Measurements from ENCODE around the gene ARHGEF10L. TPM values are rescaled to one million over a fixed set of nuclear protein-coding genes. Genes with fewer than 3 reads are reported as not detected.

ARHGEF10L gene
- polyA plus RNA-seq, 1 donor (not counting 4 experiments of a cell fraction or from before 2014, with no cell fraction given), result 2.4 TPM

- no peaks in the 10 kb centered on the region for H3K79me2 ChIP-seq (ENCODE audit: control insufficient read depth, insufficient read depth, low read length)
- H3K9ac ChIP-seq (ENCODE audit: control insufficient read depth, extremely low read depth, insufficient read depth, low read length), result no peak overlapping the region
- H3K9me3 ChIP-seq (ENCODE audit: control insufficient read depth, low read depth, low read length), result no peaks in the 10 kb centered on the region
- no peak for FAIRE-seq
- H3K4me1 ChIP-seq (ENCODE audit: control insufficient read depth, extremely low read depth, insufficient read depth, low read length), result no peaks in the 10 kb centered on the region
- no peak overlapping the region for H3K4me2 ChIP-seq (ENCODE audit: control insufficient read depth, extremely low read depth, insufficient read depth, low read depth, low read length)
- H3K27ac ChIP-seq (ENCODE audit: control insufficient read depth, insufficient read depth, low read length), result no peak overlapping the region
- TF ChIP-seq, protein P1, sequence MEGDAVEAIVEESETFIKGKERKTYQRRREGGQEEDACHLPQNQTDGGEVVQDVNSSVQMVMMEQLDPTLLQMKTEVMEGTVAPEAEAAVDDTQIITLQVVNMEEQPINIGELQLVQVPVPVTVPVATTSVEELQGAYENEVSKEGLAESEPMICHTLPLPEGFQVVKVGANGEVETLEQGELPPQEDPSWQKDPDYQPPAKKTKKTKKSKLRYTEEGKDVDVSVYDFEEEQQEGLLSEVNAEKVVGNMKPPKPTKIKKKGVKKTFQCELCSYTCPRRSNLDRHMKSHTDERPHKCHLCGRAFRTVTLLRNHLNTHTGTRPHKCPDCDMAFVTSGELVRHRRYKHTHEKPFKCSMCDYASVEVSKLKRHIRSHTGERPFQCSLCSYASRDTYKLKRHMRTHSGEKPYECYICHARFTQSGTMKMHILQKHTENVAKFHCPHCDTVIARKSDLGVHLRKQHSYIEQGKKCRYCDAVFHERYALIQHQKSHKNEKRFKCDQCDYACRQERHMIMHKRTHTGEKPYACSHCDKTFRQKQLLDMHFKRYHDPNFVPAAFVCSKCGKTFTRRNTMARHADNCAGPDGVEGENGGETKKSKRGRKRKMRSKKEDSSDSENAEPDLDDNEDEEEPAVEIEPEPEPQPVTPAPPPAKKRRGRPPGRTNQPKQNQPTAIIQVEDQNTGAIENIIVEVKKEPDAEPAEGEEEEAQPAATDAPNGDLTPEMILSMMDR (optimal IDR thresholded peaks at IDR 0.05 in 1 of 3, IDR thresholded peaks at IDR 0.05 in 1 of 3, conservative IDR thresholded peaks at IDR 0.05 in 1 of 3; ENCODE audit: extremely low read depth in 1 of 3, insufficient read depth in 2 of 3, low read length in 3 of 3), result no peak
- TF ChIP-seq EZH2 (IDR thresholded peaks at IDR 0.05; ENCODE audit: low read length), result no peak
- no peak overlapping the region for H3K4me3 ChIP-seq (ENCODE audit: control insufficient read depth in 2 of 3, extremely low read depth in 1 of 3, insufficient read depth in 2 of 3, low read depth in 1 of 3, low read length in 3 of 3)
- no peaks in the 10 kb centered on the region for H3K9me1 ChIP-seq (ENCODE audit: control insufficient read depth, extremely low read depth, insufficient read depth, low read length)
- peaks cover 6% of the 10 kb centered on the region for H3K27me3 ChIP-seq (ENCODE audit: control insufficient read depth, extremely low read depth, insufficient read depth, low read length)
- no peak for DNase-seq (ENCODE audit: low read depth, low spot score)
- H2AFZ ChIP-seq (ENCODE audit: control insufficient read depth, low read length), result no peak overlapping the region
- dilution Hi-C loops (cut with MboI; ENCODE audit: extremely low pct_ligation_motif_present, low sequenced_read_pairs), result no loop called here
- H3K36me3 ChIP-seq (ENCODE audit: control insufficient read depth in 2 of 2, extremely low read depth in 1 of 2, insufficient read depth in 2 of 2, low read length in 2 of 2), result peaks cover 0 to 5% of the 10 kb centered on the region in 2 experiments
- no peaks in the 10 kb centered on the region for H4K20me1 ChIP-seq (ENCODE audit: control insufficient read depth, extremely low read depth, insufficient read depth, low read length)
Observed at GRCh38 chr1:17643861-17644703, 104.6 kb downstream of the ARHGEF10L start.

- DNase-seq (ENCODE audit: low read depth, low spot score), result no peak
- no peak for TF ChIP-seq EZH2 (IDR thresholded peaks at IDR 0.05; ENCODE audit: low read length)
- TF ChIP-seq, protein P1 (optimal IDR thresholded peaks at IDR 0.05 in 1 of 3, IDR thresholded peaks at IDR 0.05 in 1 of 3, conservative IDR thresholded peaks at IDR 0.05 in 1 of 3; ENCODE audit: extremely low read depth in 1 of 3, insufficient read depth in 2 of 3, low read length in 3 of 3), result no peak
- FAIRE-seq, result no peak
- dilution Hi-C loops (cut with MboI; ENCODE audit: extremely low pct_ligation_motif_present, low sequenced_read_pairs), result no loop called here
- no peak overlapping the region for H3K27ac ChIP-seq (ENCODE audit: control insufficient read depth, insufficient read depth, low read length)
- H3K9ac ChIP-seq (ENCODE audit: control insufficient read depth, extremely low read depth, insufficient read depth, low read length), result no peak overlapping the region
- peaks cover 6% of the 10 kb centered on the region for H3K27me3 ChIP-seq (ENCODE audit: control insufficient read depth, extremely low read depth, insufficient read depth, low read length)
- H3K9me3 ChIP-seq (ENCODE audit: control insufficient read depth, low read depth, low read length), result no peaks in the 10 kb centered on the region
- peaks cover 0 to 2% of the 10 kb centered on the region in 2 experiments for H3K36me3 ChIP-seq (ENCODE audit: control insufficient read depth in 2 of 2, extremely low read depth in 1 of 2, insufficient read depth in 2 of 2, low read length in 2 of 2)
- no peak overlapping the region for H3K4me3 ChIP-seq (ENCODE audit: control insufficient read depth in 2 of 3, extremely low read depth in 1 of 3, insufficient read depth in 2 of 3, low read depth in 1 of 3, low read length in 3 of 3)
- H3K79me2 ChIP-seq (ENCODE audit: control insufficient read depth, insufficient read depth, low read length), result no peaks in the 10 kb centered on the region
- no peaks in the 10 kb centered on the region for H3K4me1 ChIP-seq (ENCODE audit: control insufficient read depth, extremely low read depth, insufficient read depth, low read length)
- H3K9me1 ChIP-seq (ENCODE audit: control insufficient read depth, extremely low read depth, insufficient read depth, low read length), result no peaks in the 10 kb centered on the region
- H4K20me1 ChIP-seq (ENCODE audit: control insufficient read depth, extremely low read depth, insufficient read depth, low read length), result no peaks in the 10 kb centered on the region
- H3K4me2 ChIP-seq (ENCODE audit: control insufficient read depth, extremely low read depth, insufficient read depth, low read depth, low read length), result no peak overlapping the region
- no peak overlapping the region for H2AFZ ChIP-seq (ENCODE audit: control insufficient read depth, low read length)
Observed at GRCh38 chr1:17645068-17645911, 105.8 kb downstream of the ARHGEF10L start.

Data from keratinocyte (primary cell).